K562 (cell line): ENCODE data around the gene LAPTM5. TPM values are rescaled to one million over a fixed set of nuclear protein-coding genes. Genes with fewer than 3 reads are reported as not detected.

Source experiments
- ATAC-seq: fragments of 200-7000 bp; cut with Tn5 transposase; 3 replicates; pipeline ENCODE4 v1.9.1; 2020; ENCODE audit warnings: moderate library complexity
- BruUV-seq: library from RNA; stranded (reverse); fragments of 400-500 nt; replicated peaks from 2 replicates; lab custom pipeline; 2021; lab: Mats Ljungman, UMichigan
- CTCF ChIA-PET: fragments of 300-600 bp; formaldehyde crosslinking; extraction: SDS; loops from one replicate; lab custom pipeline; 2021; ENCODE audit warnings: low intra/inter-chr PET ratio; lab: Yijun Ruan, JAX
- POLR2A ChIA-PET: fragments of 300-600, 350-650 bp; sonication (Branson Sonifier 250); formaldehyde crosslinking; extraction: SDS; loops from one replicate; lab custom pipeline; 2021; ENCODE audit warnings: antibody characterized with exemption, inconsistent platforms; lab: Yijun Ruan, JAX
- DNase-seq, 4 experiments: peaks; one replicate each; pipeline versions ENCODE4 v3.0.0 to v3.0.0-alpha.2; 2011 to 2018; ENCODE audit warnings: low spot score in 3 of 4, mixed read lengths in 3 of 4; ENCODE audit errors: extremely low read depth in 1 of 4
- FAIRE-seq: peaks from 2 replicates; lab custom pipeline; 2011; peaks lifted over from hg19 to GRCh38; lab: Jason Lieb, UNC
- H2AFZ ChIP-seq: 2 replicates; pipeline ENCODE4 v1.6.0; 2011; ENCODE audit warnings: low read depth, low read length, control low read depth, inconsistent platforms
- H3K27ac ChIP-seq: fragments of 200-600 bp; 3 replicates; pipeline ENCODE4 v1.8.0; 2011; ENCODE audit warnings: low read depth, mild to moderate bottlenecking, control low read depth, inconsistent platforms, low read length, moderate library complexity, mixed read lengths; ENCODE audit errors: extremely low read depth
- H3K27me3 ChIP-seq, 2 experiments: fragments of 300-600 bp in 1 of 2; 2 replicates in 1 of 2; 3 replicates in 1 of 2; pipeline versions ENCODE4 v1.6.0 to v1.8.0; 2011; ENCODE audit warnings: inconsistent platforms in 2 of 2, low read length in 2 of 2, mild to moderate bottlenecking in 1 of 2, mixed read lengths in 1 of 2, moderate library complexity in 1 of 2; ENCODE audit not compliant: control insufficient read depth in 2 of 2, insufficient read depth in 2 of 2
- H3K36me3 ChIP-seq: fragments of 300-600 bp; 3 replicates; pipeline ENCODE4 v1.8.0; 2011; ENCODE audit warnings: mild to moderate bottlenecking, low read length, inconsistent platforms; ENCODE audit not compliant: control insufficient read depth, insufficient read depth
- H3K4me1 ChIP-seq, 2 experiments: fragments of 200-600 bp in 1 of 2; replicated peaks in 1 of 2; 2 replicates in 1 of 2; 3 replicates in 1 of 2; pipeline versions ENCODE4 v1.5.1 to v1.8.0; 2011; ENCODE audit warnings: inconsistent platforms in 2 of 2, low read length in 2 of 2, mild to moderate bottlenecking in 1 of 2, mixed read lengths in 1 of 2, moderate library complexity in 1 of 2; ENCODE audit not compliant: control insufficient read depth in 2 of 2, insufficient read depth in 2 of 2
- H3K4me2 ChIP-seq: 2 replicates; pipeline ENCODE4 v1.6.1; 2011; ENCODE audit warnings: low read length, control low read depth, inconsistent platforms, mixed read lengths; ENCODE audit not compliant: insufficient read depth
- H3K4me3 ChIP-seq: fragments of 200-600 bp; sonication (generic), shearing (Covaris generic); 2 replicates; pipeline ENCODE4 v1.5.1; 2016; ENCODE audit warnings: control low read depth, inconsistent platforms
- H3K79me2 ChIP-seq: fragments of 200-600 bp; 3 replicates; pipeline ENCODE4 v1.8.0; 2011; ENCODE audit warnings: low read length, inconsistent platforms; ENCODE audit not compliant: control insufficient read depth, insufficient read depth
- H3K9ac ChIP-seq, 2 experiments: 2 replicates each; pipeline versions ENCODE4 v1.6.0 to v1.6.1; 2011; ENCODE audit warnings: low read depth in 2 of 2, low read length in 2 of 2, control low read depth in 1 of 2, inconsistent platforms in 1 of 2, mild to moderate bottlenecking in 1 of 2, mixed read lengths in 1 of 2; ENCODE audit not compliant: insufficient read depth in 1 of 2
- H3K9me1 ChIP-seq: one replicate; pipeline ENCODE4 v1.6.0; 2011; ENCODE audit warnings: inconsistent platforms, mild to moderate bottlenecking, low read length, moderate library complexity; ENCODE audit not compliant: control insufficient read depth, insufficient read depth
- H3K9me3 ChIP-seq: replicated peaks from 2 replicates; pipeline ENCODE4 v1.5.1; 2011; ENCODE audit warnings: low read depth, low read length, inconsistent platforms; ENCODE audit not compliant: control insufficient read depth, insufficient read depth
- H4K20me1 ChIP-seq: replicated peaks from 2 replicates; pipeline ENCODE4 v1.6.1; 2011; ENCODE audit warnings: low read length, inconsistent platforms, mixed read lengths; ENCODE audit not compliant: control insufficient read depth, insufficient read depth
- AFF4 ChIP-seq: sonication (generic); formaldehyde crosslinking; IDR thresholded peaks from 2 replicates; pipeline ENCODE4 v1.8.0; 2023; ENCODE audit warnings: mild to moderate bottlenecking, missing genetic modification reagents
- BRD9 ChIP-seq: fragments of 450-650 bp; IDR thresholded peaks from 2 replicates; pipeline ENCODE4 v1.6.1; 2018; ENCODE audit warnings: low read depth; ENCODE audit not compliant: partially characterized antibody
- FOXJ3 ChIP-seq: sonication (generic); formaldehyde crosslinking; IDR thresholded peaks from 2 replicates; pipeline ENCODE4 v1.4.0; 2020; ENCODE audit warnings: mild to moderate bottlenecking, missing genetic modification reagents
- HCFC1 ChIP-seq: IDR thresholded peaks from 2 replicates; pipeline ENCODE4 v1.6.1; 2012; ENCODE audit warnings: low read depth, low read length, improper control_type of control experiment
- HDAC3 ChIP-seq: fragments of 450-650 bp; IDR thresholded peaks from 2 replicates; pipeline ENCODE4 v1.6.1; 2018; ENCODE audit warnings: borderline replicate concordance, mild to moderate bottlenecking, moderate library complexity; ENCODE audit not compliant: partially characterized antibody
- HEY1 ChIP-seq: fragments of 250-450 bp; sonication (Bioruptor Pico); IDR thresholded peaks from 2 replicates; pipeline ENCODE4 v1.5.0; 2020; ENCODE audit warnings: mild to moderate bottlenecking, moderate library complexity, borderline replicate concordance
- LCOR ChIP-seq: sonication (generic); formaldehyde crosslinking; IDR thresholded peaks from 2 replicates; pipeline ENCODE4 v1.8.0; 2022; ENCODE audit warnings: mild to moderate bottlenecking, missing genetic modification reagents
- NCOA4 ChIP-seq: fragments of 450-650 bp; IDR thresholded peaks from 2 replicates; pipeline ENCODE4 v1.6.1; 2018; ENCODE audit warnings: mild to moderate bottlenecking; ENCODE audit not compliant: partially characterized antibody
- NFE2 ChIP-seq: IDR thresholded peaks from 2 replicates; pipeline ENCODE4 v1.6.1; 2014; ENCODE audit warnings: antibody characterized with exemption, low read depth
- PHF21A ChIP-seq: fragments of 450-650 bp; IDR thresholded peaks from 2 replicates; pipeline ENCODE4 v1.6.1; 2017; ENCODE audit warnings: low read depth, borderline replicate concordance
- PML ChIP-seq: IDR thresholded peaks from 2 replicates; pipeline ENCODE4 v1.6.1; 2012; ENCODE audit warnings: low read length, inconsistent platforms
- STAG1 ChIP-seq: sonication (generic); formaldehyde crosslinking; IDR thresholded peaks from 2 replicates; pipeline ENCODE4 v1.5.0; 2020; ENCODE audit warnings: missing genetic modification reagents, borderline replicate concordance
- ZNF134 ChIP-seq: fragments of 250-450 bp; sonication (Bioruptor Pico); conservative IDR thresholded peaks from 2 replicates; pipeline ENCODE4 v1.4.0; 2020
- ZNF444 ChIP-seq: fragments of 250-450 bp; sonication (Bioruptor Pico); IDR thresholded peaks from 2 replicates; pipeline ENCODE4 v1.4.0; 2020; ENCODE audit warnings: mild to moderate bottlenecking, moderate library complexity
- ZNF507 ChIP-seq: conservative IDR thresholded peaks from 2 replicates; pipeline ENCODE4 v1.6.1; 2017; ENCODE audit warnings: missing genetic modification characterization, missing compliant biosample characterization
- ZNF766 ChIP-seq: fragments of 200-800 bp; sonication (Bioruptor generic); conservative IDR thresholded peaks from 2 replicates; pipeline ENCODE4 v1.6.1; 2016; ENCODE audit warnings: missing genetic modification characterization, missing compliant biosample characterization
- WGBS: fragments of 100-300 bp; shearing (Covaris generic); methylation state at CpG from one replicate; pipeline ENCODE4 v1.1.6; 2016; ENCODE audit warnings: low coverage, mixed read lengths; ENCODE audit not compliant: insufficient coverage; ENCODE audit errors: missing lambda C conversion rate; 5-methylcytosine and 5-hydroxymethylcytosine counted together
- in situ Hi-C: fragments of 300-500 bp; cut with MboI; formaldehyde crosslinking; loops from 4 replicates; pipeline ENCODE4 v1.15.0; 2018; ENCODE audit warnings: inconsistent platforms, mixed read lengths
- intact Hi-C: fragments of 100-400 bp; cut with micrococcal nuclease; formaldehyde crosslinking; loops from 2 replicates; pipeline ENCODE4 v1.14.2; 2022
- polyA plus RNA-seq, 8 experiments: library from polyadenylated mRNA; depleted of rRNA in 4 of 8; stranded (reverse) in 5 of 8; unstranded in 3 of 8; fragments of >200 nt; fragmentation: Nextera tagmentation in 2 of 8; fragmentation: Illumina TruSeq in 1 of 8; extraction: Ambion mirVana in 2 of 8; extraction: Trizol in 1 of 8; gene quantifications; 2 replicates each; pipeline versions ENCODE4 v1.2.1 to v1.2.3, GENCODE V29; 2011 to 2014; ENCODE audit warnings: inconsistent platforms in 1 of 8, missing spikeins in 1 of 8
- total RNA-seq, 7 experiments: library from RNA; depleted of rRNA in 6 of 7; stranded (reverse); fragments of >200 nt in 6 of 7; fragmentation: Illumina TruSeq in 2 of 7; extraction: Trizol in 2 of 7; gene quantifications; 2 replicates each; pipeline versions ENCODE4 v1.2.1 to v1.2.3, GENCODE V29; 2011 to 2021; ENCODE audit warnings: low replicate concordance in 1 of 7
- TF ChIP-seq, protein P1 (sequence below): fragments of 200-800 bp; sonication (Bioruptor generic); IDR thresholded peaks from 2 replicates; pipeline ENCODE4 v1.6.1; 2017; ENCODE audit warnings: missing genetic modification characterization, missing compliant biosample characterization

LAPTM5 gene
- total and polyA plus RNA-seq, 9 of the 15 experiments (the other 6 are each of a cell fraction or from before 2014, with no cell fraction given): 2.4 to 47.3 (median 20.3) TPM

GRCh38 chr1:30782361-30783255, 25.0 kb upstream of the LAPTM5 start:
- in situ Hi-C loops: no loop called here
- ATAC-seq (peak; percentile 57), FAIRE-seq (peak; percentile 79), DNase-seq (peak; percentile 87 to 88 (median 88))
- no peaks in the 10 kb centered on the region for H3K36me3 ChIP-seq
- H3K9ac ChIP-seq: peak overlapping the region; percentile 40 to 84
- H2AFZ ChIP-seq: peak overlapping the region; percentile 94
- no peak overlapping the region for H3K4me3 ChIP-seq
- intact Hi-C loops: loop anchor here (1.0 to 10.0 kb wide), 2 partner anchors 129 to 392 kb away; no protein-coding TSS in a partner anchor
- 19% methylated on average over 25 of the region's 25 CpGs for WGBS
- no peaks in the 10 kb centered on the region for H4K20me1 ChIP-seq
- H3K27ac ChIP-seq: peak overlapping the region; percentile 55
- no peaks in the 10 kb centered on the region for H3K27me3 ChIP-seq
- ChIA-PET CTCF (interaction anchor here (0.7 to 8.4 kb wide), 5 partner anchors 60 to 641 kb away, joined by 4 to 90 read pairs (median 19); partner anchors contain the start of gene SDC3), POLR2A (interaction anchor here (0.6 to 2.1 kb wide), 11 partner anchors 12 to 146 kb away, joined by 3 to 23 read pairs (median 3); partner anchors contain the start of gene SDC3)
- H3K4me2 ChIP-seq: peak overlapping the region; percentile 59
- BruUV-seq: no TSS peak
- no peaks in the 10 kb centered on the region for H3K9me3 ChIP-seq
- H3K9me1 ChIP-seq: no peaks in the 10 kb centered on the region
- H3K4me1 ChIP-seq: peaks cover 38 to 45% of the 10 kb centered on the region in 2 experiments
- H3K79me2 ChIP-seq: peaks cover 8% of the 10 kb centered on the region; the same call in 2 of the 3 replicates
- peak; percentile 80; the same call in 1 of the 2 replicates for TF ChIP-seq STAG1 (CRISPR knock-in tag)
- no peak for TF ChIP-seq ZNF507 (tag)
- TF ChIP-seq PHF21A: no peak
- TF ChIP-seq NFE2: no peak
- TF ChIP-seq LCOR (CRISPR knock-in tag): no peak; the same call in 1 of the 2 replicates
- no peak for TF ChIP-seq HEY1
- no peak for TF ChIP-seq HCFC1
- no peak for TF ChIP-seq AFF4 (CRISPR knock-in tag)
- no peak for TF ChIP-seq HDAC3
- no peak; the same call in 1 of the 2 replicates for TF ChIP-seq ZNF134 (CRISPR knock-in tag)
- no peak for TF ChIP-seq PML
- 0 out of 2 replicates have a peak, but pooled peaks have one; percentile 23 for TF ChIP-seq ZNF766 (CRISPR knock-in tag)
- TF ChIP-seq, protein P1, sequence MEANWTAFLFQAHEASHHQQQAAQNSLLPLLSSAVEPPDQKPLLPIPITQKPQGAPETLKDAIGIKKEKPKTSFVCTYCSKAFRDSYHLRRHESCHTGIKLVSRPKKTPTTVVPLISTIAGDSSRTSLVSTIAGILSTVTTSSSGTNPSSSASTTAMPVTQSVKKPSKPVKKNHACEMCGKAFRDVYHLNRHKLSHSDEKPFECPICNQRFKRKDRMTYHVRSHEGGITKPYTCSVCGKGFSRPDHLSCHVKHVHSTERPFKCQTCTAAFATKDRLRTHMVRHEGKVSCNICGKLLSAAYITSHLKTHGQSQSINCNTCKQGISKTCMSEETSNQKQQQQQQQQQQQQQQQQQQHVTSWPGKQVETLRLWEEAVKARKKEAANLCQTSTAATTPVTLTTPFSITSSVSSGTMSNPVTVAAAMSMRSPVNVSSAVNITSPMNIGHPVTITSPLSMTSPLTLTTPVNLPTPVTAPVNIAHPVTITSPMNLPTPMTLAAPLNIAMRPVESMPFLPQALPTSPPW (CRISPR knock-in tag): no peak; the same call in none of the 2 replicates
- no peak for TF ChIP-seq FOXJ3
- TF ChIP-seq ZNF444: no peak
- peak; percentile 82 for TF ChIP-seq BRD9
- TF ChIP-seq NCOA4: no peak
